BJ (cell line): ENCODE measurements around the gene GPX4. TPM values are rescaled to one million over a fixed set of nuclear protein-coding genes. Genes with fewer than 3 reads are reported as not detected.

Experiments used
- CTCF ChIA-PET: fragments of 350-600 bp; formaldehyde crosslinking; extraction: SDS; loops from one replicate; lab custom pipeline; 2021; ENCODE audit warnings: antibody characterized with exemption, inconsistent platforms; lab: Yijun Ruan, JAX
- POLR2A ChIA-PET: fragments of 300-600 bp; sonication (Branson Sonifier 250); formaldehyde crosslinking; extraction: SDS; loops from one replicate; lab custom pipeline; 2021; ENCODE audit warnings: antibody characterized with exemption; lab: Charles Lee
- DNase-seq: peaks from one replicate; pipeline ENCODE4 v3.0.0-alpha.2; 2011; ENCODE audit warnings: low read depth
- H3K27me3 ChIP-seq: 2 replicates; pipeline ENCODE4 v1.6.0; 2011; ENCODE audit warnings: low read length; ENCODE audit not compliant: control insufficient read depth, insufficient read depth
- H3K36me3 ChIP-seq: 2 replicates; pipeline ENCODE4 v1.5.1; 2011; ENCODE audit warnings: low read length; ENCODE audit not compliant: control insufficient read depth, insufficient read depth
- H3K4me3 ChIP-seq: 2 replicates; pipeline ENCODE4 v1.5.1; 2011; ENCODE audit warnings: low read depth, mild to moderate bottlenecking, control low read depth, low read length
- polyA plus RNA-seq: library from polyadenylated mRNA; depleted of rRNA; stranded (reverse); fragments of >200 nt; gene quantifications from 2 replicates; pipeline ENCODE4 v1.2.3, GENCODE V29; 2011
- TF ChIP-seq, protein P1 (sequence below): IDR thresholded peaks from 2 replicates; pipeline ENCODE4 v1.5.1; 2011; ENCODE audit warnings: low read depth, mild to moderate bottlenecking, control low read depth, inconsistent platforms, low read length, moderate library complexity; ENCODE audit not compliant: insufficient read depth

Gene GPX4
- polyA plus RNA-seq, 1 experiment: 626 TPM

GRCh38 chr19:1063030-1063908, 40.5 kb upstream of the GPX4 start:
- CTCF ChIA-PET: interaction anchor here (2.5 kb wide), 1 partner anchor 12 kb away, joined by 10 read pairs; no protein-coding TSS in a partner anchor
- TF ChIP-seq, protein P1, sequence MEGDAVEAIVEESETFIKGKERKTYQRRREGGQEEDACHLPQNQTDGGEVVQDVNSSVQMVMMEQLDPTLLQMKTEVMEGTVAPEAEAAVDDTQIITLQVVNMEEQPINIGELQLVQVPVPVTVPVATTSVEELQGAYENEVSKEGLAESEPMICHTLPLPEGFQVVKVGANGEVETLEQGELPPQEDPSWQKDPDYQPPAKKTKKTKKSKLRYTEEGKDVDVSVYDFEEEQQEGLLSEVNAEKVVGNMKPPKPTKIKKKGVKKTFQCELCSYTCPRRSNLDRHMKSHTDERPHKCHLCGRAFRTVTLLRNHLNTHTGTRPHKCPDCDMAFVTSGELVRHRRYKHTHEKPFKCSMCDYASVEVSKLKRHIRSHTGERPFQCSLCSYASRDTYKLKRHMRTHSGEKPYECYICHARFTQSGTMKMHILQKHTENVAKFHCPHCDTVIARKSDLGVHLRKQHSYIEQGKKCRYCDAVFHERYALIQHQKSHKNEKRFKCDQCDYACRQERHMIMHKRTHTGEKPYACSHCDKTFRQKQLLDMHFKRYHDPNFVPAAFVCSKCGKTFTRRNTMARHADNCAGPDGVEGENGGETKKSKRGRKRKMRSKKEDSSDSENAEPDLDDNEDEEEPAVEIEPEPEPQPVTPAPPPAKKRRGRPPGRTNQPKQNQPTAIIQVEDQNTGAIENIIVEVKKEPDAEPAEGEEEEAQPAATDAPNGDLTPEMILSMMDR: no peak

DNA sequence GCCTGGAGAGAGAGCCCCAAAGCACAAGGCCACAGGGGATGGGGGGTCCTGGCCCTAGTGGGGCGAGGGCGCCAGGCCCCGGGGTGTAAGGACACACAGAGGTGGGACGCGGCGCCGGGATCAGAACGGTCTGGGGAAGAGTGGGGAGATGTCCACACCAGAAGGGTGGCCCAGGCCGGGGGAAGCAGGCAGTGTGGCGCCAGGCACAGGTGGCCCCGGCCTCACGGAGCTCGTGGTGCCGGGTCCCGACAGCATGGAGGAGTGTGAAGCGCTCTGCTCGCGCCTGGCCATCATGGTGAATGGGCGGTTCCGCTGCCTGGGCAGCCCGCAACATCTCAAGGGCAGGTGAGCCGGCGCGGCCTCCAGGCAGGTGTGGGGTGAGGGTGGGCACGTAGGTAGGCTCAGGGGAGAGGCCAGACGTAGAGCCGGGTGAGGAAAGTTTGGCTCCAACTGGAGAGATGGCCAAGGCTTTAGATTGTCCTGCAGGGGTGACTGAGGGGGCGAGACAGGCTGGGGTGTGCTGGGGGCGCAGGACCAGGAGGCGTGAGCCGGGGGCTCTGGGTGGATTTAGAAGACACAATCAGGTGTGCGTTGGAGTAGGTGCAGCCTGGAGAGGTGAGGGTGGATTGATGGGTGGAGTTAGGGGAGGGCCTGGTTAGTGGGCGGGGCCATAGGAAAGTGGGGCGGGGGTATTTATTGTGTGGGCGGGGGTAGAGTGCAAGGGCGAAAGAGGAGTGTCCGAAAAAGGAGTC, 39.7 kb upstream of the GPX4 start:
- Histone ChIP-seq H3K27me3 (peaks cover 4% of the 10 kb centered on the region; the same call in 1 of the 2 replicates), H3K4me3 (no peak overlapping the region), H3K36me3 (no peaks in the 10 kb centered on the region; the same call in 1 of the 2 replicates)
- ChIA-PET CTCF (interaction anchor here (1.0 to 2.5 kb wide), 5 partner anchors 11 to 39 kb away, joined by 3 to 10 read pairs (median 4); no protein-coding TSS in a partner anchor), POLR2A (no interaction called here)
- TF ChIP-seq, protein P1: no peak
- DNase-seq: no peak

More at GRCh38 chr19:1063030-1063908, 40.5 kb upstream of the GPX4 start:
- no peak for DNase-seq
- no peak overlapping the region for H3K4me3 ChIP-seq
- POLR2A ChIA-PET: no interaction called here
- H3K27me3 ChIP-seq: peaks cover 4% of the 10 kb centered on the region; the same call in 1 of the 2 replicates
- no peaks in the 10 kb centered on the region for H3K36me3 ChIP-seq

DNA sequence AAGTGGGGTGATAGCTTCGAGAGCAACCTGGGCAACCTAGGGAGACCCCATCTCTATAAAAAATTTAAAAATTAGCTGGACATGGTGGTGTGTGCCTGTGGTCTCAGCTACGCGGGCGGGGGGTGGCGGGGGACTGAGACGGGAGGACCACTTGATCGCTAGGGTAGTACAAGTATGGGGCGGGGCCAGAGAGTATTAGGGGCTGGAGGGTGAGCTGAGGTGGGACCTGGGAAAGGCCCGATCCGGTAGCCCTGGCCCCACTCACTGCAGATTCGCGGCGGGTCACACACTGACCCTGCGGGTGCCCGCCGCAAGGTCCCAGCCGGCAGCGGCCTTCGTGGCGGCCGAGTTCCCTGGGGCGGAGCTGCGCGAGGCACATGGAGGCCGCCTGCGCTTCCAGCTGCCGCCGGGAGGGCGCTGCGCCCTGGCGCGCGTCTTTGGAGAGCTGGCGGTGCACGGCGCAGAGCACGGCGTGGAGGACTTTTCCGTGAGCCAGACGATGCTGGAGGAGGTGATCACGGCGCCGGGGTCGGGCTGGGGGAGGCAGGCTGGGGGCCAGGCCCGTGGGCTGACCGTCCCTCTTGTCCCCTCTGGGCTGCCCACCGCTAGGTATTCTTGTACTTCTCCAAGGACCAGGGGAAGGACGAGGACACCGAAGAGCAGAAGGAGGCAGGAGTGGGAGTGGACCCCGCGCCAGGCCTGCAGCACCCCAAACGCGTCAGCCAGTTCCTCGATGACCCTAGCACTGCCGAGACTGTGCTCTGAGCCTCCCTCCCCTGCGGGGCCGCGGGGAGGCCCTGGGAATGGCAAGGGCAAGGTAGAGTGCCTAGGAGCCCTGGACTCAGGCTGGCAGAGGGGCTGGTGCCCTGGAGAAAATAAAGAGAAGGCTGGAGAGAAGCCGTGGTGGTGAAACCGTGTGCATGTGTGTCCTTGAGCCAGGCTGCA, 38.9 kb upstream of the GPX4 start:
- peaks cover 4% of the 10 kb centered on the region; the same call in 1 of the 2 replicates for H3K27me3 ChIP-seq
- TF ChIP-seq, protein P1: peak; percentile 66
- CTCF ChIA-PET: interaction anchor here (0.6 to 2.5 kb wide), 8 partner anchors 10 to 48 kb away, joined by 3 to 10 read pairs (median 4); no protein-coding TSS in a partner anchor
- no peak overlapping the region for H3K4me3 ChIP-seq
- no peaks in the 10 kb centered on the region; the same call in 1 of the 2 replicates for H3K36me3 ChIP-seq
- POLR2A ChIA-PET: no interaction called here
- DNase-seq: no peak

DNA sequence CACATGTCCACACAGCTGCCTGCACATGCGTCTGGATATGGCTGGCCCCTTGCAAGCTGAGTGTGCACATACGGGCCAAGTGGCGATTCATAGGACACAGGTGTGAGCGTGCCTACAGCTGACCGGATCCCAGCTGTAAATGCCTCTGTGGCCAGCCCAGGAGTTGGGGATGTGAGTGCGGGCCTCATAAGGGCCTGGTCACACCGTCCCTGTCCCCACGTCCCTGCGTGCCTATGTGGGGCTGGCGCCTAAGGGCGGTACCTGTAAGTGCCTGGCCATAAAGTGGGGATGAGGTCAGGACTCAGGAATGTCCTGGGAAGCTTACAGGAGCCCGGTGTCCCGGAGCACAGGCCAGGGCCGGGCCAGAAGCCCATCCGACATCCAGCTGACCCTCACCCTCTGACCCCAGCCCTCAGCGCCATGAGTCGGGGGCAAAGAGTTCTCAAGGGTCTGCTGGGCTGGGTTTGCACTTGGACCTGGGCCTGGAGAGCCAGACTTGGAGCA, 38.1 kb upstream of the GPX4 start:
- H3K36me3 ChIP-seq: no peaks in the 10 kb centered on the region; the same call in 1 of the 2 replicates
- CTCF ChIA-PET: interaction anchor here (1.2 to 2.5 kb wide), 4 partner anchors 10 to 22 kb away, joined by 3 to 10 read pairs (median 4); no protein-coding TSS in a partner anchor
- no peak overlapping the region for H3K4me3 ChIP-seq
- POLR2A ChIA-PET: no interaction called here
- H3K27me3 ChIP-seq: peaks cover 5% of the 10 kb centered on the region
- DNase-seq: no peak
- TF ChIP-seq, protein P1: no peak
